22Rv1 (cell line): ENCODE data around the gene THBD.

Experiments used
- CTCF ChIP-seq: fragments of 450-650 bp; IDR thresholded peaks from 2 replicates; pipeline ENCODE4 v1.5.1; 2017; ENCODE audit warnings: mild to moderate bottlenecking
- ZFX ChIP-seq: fragments of 450-650 bp; IDR thresholded peaks from 2 replicates; pipeline ENCODE4 v1.6.1; 2017; ENCODE audit warnings: antibody characterized with exemption, borderline replicate concordance

DNA sequence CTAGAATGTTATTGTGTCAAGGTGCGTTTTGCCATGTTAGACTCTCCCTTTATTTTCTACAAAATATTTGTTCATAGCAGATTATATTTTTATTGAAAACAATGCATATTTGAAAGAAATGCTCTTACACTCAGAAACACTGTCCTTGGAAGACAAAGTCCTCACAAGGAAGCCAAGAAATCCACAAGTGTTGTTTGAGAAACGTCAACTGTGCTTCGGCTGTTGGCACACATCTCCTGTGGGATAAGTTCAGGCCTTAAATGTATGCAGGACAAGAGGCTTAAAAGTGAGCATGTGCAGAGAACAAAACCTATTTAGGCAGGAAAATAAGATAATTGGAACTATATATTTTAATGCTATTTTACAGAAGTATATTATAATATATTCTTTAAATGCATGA lies 9.5 kb upstream of the THBD start:
- TF ChIP-seq CTCF (no peak), ZFX (no peak)
